HepG2 (cell line): ENCODE results near the gene TNS1.

Source experiments
- ARID3A ChIP-seq: IDR thresholded peaks from 2 replicates; pipeline ENCODE4 v1.6.1; 2012; ENCODE audit warnings: low read depth, low read length, improper control_type of control experiment
- ATM ChIP-seq: fragments of 450-650 bp; IDR thresholded peaks from 2 replicates; pipeline ENCODE4 v1.7.1; 2017; ENCODE audit warnings: mild to moderate bottlenecking, borderline replicate concordance
- FOXJ3 ChIP-seq: sonication (generic); formaldehyde crosslinking; IDR thresholded peaks from 2 replicates; pipeline ENCODE4 v1.4.0; 2020; ENCODE audit warnings: missing genetic modification reagents, mild to moderate bottlenecking, borderline replicate concordance
- POLR2A ChIP-seq, 2 experiments: IDR thresholded peaks; 2 replicates each; pipeline ENCODE4 v1.6.1; 2011; ENCODE audit warnings: low read depth in 2 of 2, low read length in 2 of 2, mild to moderate bottlenecking in 1 of 2, moderate library complexity in 1 of 2; ENCODE audit not compliant: insufficient read depth in 1 of 2
- SMC3 ChIP-seq: IDR thresholded peaks from 2 replicates; pipeline ENCODE4 v1.6.1; 2011; ENCODE audit warnings: low read length, improper control_type of control experiment
- U2AF1 ChIP-seq: fragments of 200-400 bp; formaldehyde crosslinking; optimal IDR thresholded peaks from 2 replicates; pipeline ENCODE3; 2017; ENCODE audit warnings: mild to moderate bottlenecking, low read depth, low read length
- USF2 ChIP-seq, 2 experiments: sonication (generic) in 1 of 2; formaldehyde crosslinking in 1 of 2; IDR thresholded peaks; 2 replicates each; pipeline versions ENCODE4 v1.5.1 to v1.6.1; 2011 to 2020; ENCODE audit warnings: borderline replicate concordance in 1 of 2, low read depth in 1 of 2, low read length in 1 of 2, mild to moderate bottlenecking in 1 of 2, missing genetic modification reagents in 1 of 2, moderate library complexity in 1 of 2
- ZFP91 ChIP-seq: sonication (generic); formaldehyde crosslinking; IDR thresholded peaks from 2 replicates; pipeline ENCODE4 v1.9.0; 2022; ENCODE audit warnings: missing genetic modification reagents, mild to moderate bottlenecking, borderline replicate concordance
- ZKSCAN1 ChIP-seq: fragments of 150-350 bp; IDR thresholded peaks from 2 replicates; pipeline ENCODE4 v1.6.1; 2014; ENCODE audit warnings: low read length
- ZNF264 ChIP-seq: sonication (generic); formaldehyde crosslinking; IDR thresholded peaks from 2 replicates; pipeline ENCODE4 v1.4.0; 2020; ENCODE audit warnings: missing genetic modification reagents
- ZNF563 ChIP-seq: sonication (generic); formaldehyde crosslinking; IDR thresholded peaks from 2 replicates; pipeline ENCODE4 v1.8.0; 2022; ENCODE audit warnings: mild to moderate bottlenecking, moderate library complexity, missing genetic modification reagents
- ZNF740 ChIP-seq: sonication (generic); formaldehyde crosslinking; IDR thresholded peaks from 2 replicates; pipeline ENCODE4 v1.4.0; 2020; ENCODE audit warnings: missing genetic modification reagents

GRCh38 chr2:218002143-218002844 is 501 bp downstream of the TNS1 start:
- TF ChIP-seq ZFP91: no peak
- no peak for TF ChIP-seq ZNF264 (CRISPR knock-in tag)
- TF ChIP-seq SMC3: no peak
- TF ChIP-seq POLR2A (IDR thresholded peaks at IDR 0.05; ENCODE audit: insufficient read depth in 1 of 2, low read depth in 2 of 2, low read length in 2 of 2): no peak
- TF ChIP-seq ARID3A: no peak
- TF ChIP-seq USF2 (IDR thresholded peaks at IDR 0.05; ENCODE audit: low read depth, low read length): no peak
- TF ChIP-seq USF2 (CRISPR knock-in tag; IDR thresholded peaks at IDR 0.05; ENCODE audit: borderline replicate concordance): no peak
- TF ChIP-seq FOXJ3 (CRISPR knock-in tag): no peak
- TF ChIP-seq ATM: no peak
- no peak for TF ChIP-seq ZNF740
- TF ChIP-seq ZNF563: no peak
- TF ChIP-seq U2AF1: no peak
- no peak for TF ChIP-seq ZKSCAN1
